ENCODE data around the gene PRC1.

Gene PRC1

GRCh38 chr15:90956274-90957030 is 37.9 kb downstream of the PRC1 start:
- Mint-ChIP-seq H3K36me3 (ENCODE audit: low read depth) (peaks cover 66% of the 10 kb centered on the region), H3K4me3 (peak overlapping the region; percentile 73), H3K4me1 (ENCODE audit: low read depth) (peaks cover 35% of the 10 kb centered on the region), H3K27me3 (no peaks in the 10 kb centered on the region), H3K9me3 (no peaks in the 10 kb centered on the region), H3K27ac (no peak overlapping the region)
- intact Hi-C loops (cut with micrococcal nuclease) = loop anchor here (1.0 to 10.0 kb wide), 3 partner anchors 76 to 318 kb away; no protein-coding TSS in a partner anchor

- Mint-ChIP-seq H3K4me3 (peak overlapping the region; percentile 88), H3K27ac (peak overlapping the region; percentile 98), H3K27me3 (no peaks in the 10 kb centered on the region), H3K4me1 (ENCODE audit: low read depth) (peaks cover 35% of the 10 kb centered on the region), H3K9me3 (no peaks in the 10 kb centered on the region), H3K36me3 (ENCODE audit: low read depth) (peaks cover 65% of the 10 kb centered on the region)
- intact Hi-C loops (cut with micrococcal nuclease) = loop anchor here (1.0 to 10.0 kb wide), 4 partner anchors 39 to 319 kb away; partner anchors contain the start of gene PRC1
Observed at GRCh38 chr15:90955624-90956273, 38.6 kb downstream of the PRC1 start.

- Mint-ChIP-seq H3K36me3 (ENCODE audit: low read depth) (peaks cover 65% of the 10 kb centered on the region), H3K27me3 (no peaks in the 10 kb centered on the region), H3K4me3 (peak within 1 kb of the TSS; percentile 88), H3K4me1 (ENCODE audit: low read depth) (peaks cover 36% of the 10 kb centered on the region), H3K9me3 (no peaks in the 10 kb centered on the region), H3K27ac (peak within 1 kb of the TSS; percentile 98)
- intact Hi-C loops (cut with micrococcal nuclease) = loop anchor here (2.0 to 10.0 kb wide), 3 partner anchors 40 to 320 kb away; partner anchors contain the start of gene PRC1
Observed at GRCh38 chr15:90954712-90955623, 39.4 kb downstream of the PRC1 start, which contains the start of gene RCCD1. RCCD1 (plus strand) TSS chr15:90954884; CDS start chr15:90956735, 1,851 bp downstream.

- H3K27ac Mint-ChIP-seq = peak overlapping the region; percentile 98
- peaks cover 65% of the 10 kb centered on the region for H3K36me3 Mint-ChIP-seq (ENCODE audit: low read depth)
- H3K9me3 Mint-ChIP-seq = no peaks in the 10 kb centered on the region
- intact Hi-C loops (cut with micrococcal nuclease) = loop anchor here (2.0 to 10.0 kb wide), 2 partner anchors 41 to 321 kb away; partner anchors contain the start of gene PRC1
- no peaks in the 10 kb centered on the region for H3K27me3 Mint-ChIP-seq
- H3K4me1 Mint-ChIP-seq (ENCODE audit: low read depth) = peaks cover 39% of the 10 kb centered on the region
- peak overlapping the region; percentile 88 for H3K4me3 Mint-ChIP-seq
Observed at GRCh38 chr15:90953947-90954711, 40.2 kb downstream of the PRC1 start.

DNA sequence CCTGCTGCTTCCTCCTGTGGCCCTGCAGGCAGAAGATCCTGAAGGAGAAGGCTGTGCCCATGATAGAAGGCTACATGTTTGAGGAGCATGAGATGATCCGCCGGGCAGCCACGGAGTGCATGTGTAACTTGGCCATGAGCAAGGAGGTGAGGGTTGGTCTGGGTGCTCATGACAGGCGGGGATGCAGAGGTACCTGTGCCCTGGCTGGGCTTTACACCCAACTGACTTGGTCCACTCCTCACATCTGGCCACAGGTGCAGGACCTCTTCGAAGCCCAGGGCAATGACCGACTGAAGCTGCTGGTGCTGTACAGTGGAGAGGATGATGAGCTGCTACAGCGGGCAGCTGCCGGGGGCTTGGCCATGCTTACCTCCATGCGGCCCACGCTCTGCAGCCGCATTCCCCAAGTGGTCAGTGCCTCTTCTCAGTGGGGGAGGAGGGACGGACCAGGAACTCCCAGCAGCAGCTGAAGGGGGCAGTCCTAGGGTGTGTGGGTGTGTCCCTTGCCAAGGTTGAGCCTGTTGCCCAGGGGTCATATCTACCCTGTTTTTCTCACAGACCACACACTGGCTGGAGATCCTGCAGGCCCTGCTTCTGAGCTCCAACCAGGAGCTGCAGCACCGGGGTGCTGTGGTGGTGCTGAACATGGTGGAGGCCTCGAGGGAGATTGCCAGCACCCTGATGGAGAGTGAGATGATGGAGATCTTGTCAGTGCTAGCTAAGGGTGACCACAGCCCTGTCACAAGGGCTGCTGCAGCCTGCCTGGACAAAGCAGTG is 41.2 kb downstream of the PRC1 start:
- peaks cover 75% of the 10 kb centered on the region for H3K36me3 Mint-ChIP-seq (ENCODE audit: low read depth)
- peak overlapping the region; percentile 98 for H3K27ac Mint-ChIP-seq
- H3K9me3 Mint-ChIP-seq = no peaks in the 10 kb centered on the region
- no peak overlapping the region for H3K4me3 Mint-ChIP-seq
- H3K27me3 Mint-ChIP-seq = no peaks in the 10 kb centered on the region
- intact Hi-C loops (cut with micrococcal nuclease) = loop anchor here (10.0 kb wide), 1 partner anchor 322 kb away; no protein-coding TSS in a partner anchor
- H3K4me1 Mint-ChIP-seq (ENCODE audit: low read depth) = peaks cover 49% of the 10 kb centered on the region

DNA sequence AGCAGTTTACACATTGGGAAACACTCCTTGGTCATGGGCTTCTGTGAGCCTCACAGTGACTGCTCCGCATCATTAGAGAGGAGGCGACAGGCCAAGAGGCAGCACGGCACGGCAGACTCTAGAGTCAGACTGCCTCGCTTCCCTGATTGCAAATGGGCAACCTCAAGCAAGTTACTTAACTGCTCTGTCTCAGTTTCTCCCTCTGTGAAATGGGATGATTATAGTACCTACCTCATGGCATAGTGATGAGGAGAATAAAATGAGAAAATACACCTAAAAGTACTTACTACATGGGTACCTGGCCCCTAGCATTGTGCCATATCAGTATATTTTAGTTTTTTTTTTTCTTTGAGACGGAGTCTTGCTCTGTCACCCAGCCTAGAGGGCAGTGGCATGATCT is 43.7 kb downstream of the PRC1 start:
- Mint-ChIP-seq H3K27ac (no peak overlapping the region), H3K4me3 (no peak overlapping the region), H3K36me3 (ENCODE audit: low read depth) (peaks cover 90% of the 10 kb centered on the region), H3K9me3 (no peaks in the 10 kb centered on the region), H3K27me3 (no peaks in the 10 kb centered on the region), H3K4me1 (ENCODE audit: low read depth) (peaks cover 44% of the 10 kb centered on the region)
- intact Hi-C loops (cut with micrococcal nuclease) = loop anchor here (10.0 kb wide), 1 partner anchor 324 kb away; no protein-coding TSS in a partner anchor

DNA sequence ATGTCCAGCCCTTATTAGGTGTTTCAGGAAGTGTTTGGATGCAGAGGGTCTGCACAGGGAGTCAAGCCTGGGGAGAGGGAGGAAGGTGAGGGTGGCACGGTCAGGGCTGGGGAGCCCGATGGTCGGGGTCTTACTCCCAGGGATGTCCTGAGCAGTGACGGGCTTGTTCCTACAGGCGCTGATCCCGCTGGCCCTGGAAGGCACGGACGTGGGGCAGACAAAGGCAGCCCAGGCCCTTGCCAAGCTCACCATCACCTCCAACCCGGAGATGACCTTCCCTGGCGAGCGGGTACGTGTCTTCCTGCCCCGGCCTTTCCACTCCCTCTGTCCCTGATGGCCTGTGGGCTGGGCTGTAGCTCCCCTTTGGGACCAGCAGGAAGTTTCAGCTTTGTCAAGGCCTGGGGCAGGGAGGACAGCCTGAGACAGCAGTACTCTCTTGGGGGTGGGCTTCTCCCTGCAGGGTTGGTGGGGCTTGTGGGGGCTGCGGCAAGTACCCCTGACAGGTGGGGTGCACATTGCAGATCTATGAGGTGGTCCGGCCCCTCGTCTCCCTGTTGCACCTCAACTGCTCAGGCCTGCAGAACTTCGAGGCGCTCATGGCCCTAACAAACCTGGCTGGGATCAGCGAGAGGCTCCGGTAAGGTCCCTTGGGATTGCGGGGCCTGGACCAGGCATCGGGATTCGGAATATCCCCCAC is 44.2 kb downstream of the PRC1 start:
- Mint-ChIP-seq H3K4me1 (ENCODE audit: low read depth) (peaks cover 41% of the 10 kb centered on the region), H3K27ac (peak overlapping the region; percentile 74), H3K27me3 (no peaks in the 10 kb centered on the region), H3K9me3 (no peaks in the 10 kb centered on the region), H3K36me3 (ENCODE audit: low read depth) (peaks cover 94% of the 10 kb centered on the region), H3K4me3 (no peak overlapping the region)
- intact Hi-C loops (cut with micrococcal nuclease) = loop anchor here (10.0 kb wide), 1 partner anchor 325 kb away; no protein-coding TSS in a partner anchor

GRCh38 chr15:90948506-90948905 is 45.8 kb downstream of the PRC1 start:
- no peak overlapping the region for H3K4me3 Mint-ChIP-seq
- H3K9me3 Mint-ChIP-seq = no peaks in the 10 kb centered on the region
- peaks cover 29% of the 10 kb centered on the region for H3K4me1 Mint-ChIP-seq (ENCODE audit: low read depth)
- H3K27me3 Mint-ChIP-seq = no peaks in the 10 kb centered on the region
- peaks cover 99% of the 10 kb centered on the region for H3K36me3 Mint-ChIP-seq (ENCODE audit: low read depth)
- H3K27ac Mint-ChIP-seq = peak overlapping the region; percentile 8
- intact Hi-C loops (cut with micrococcal nuclease) = no loop called here

DNA sequence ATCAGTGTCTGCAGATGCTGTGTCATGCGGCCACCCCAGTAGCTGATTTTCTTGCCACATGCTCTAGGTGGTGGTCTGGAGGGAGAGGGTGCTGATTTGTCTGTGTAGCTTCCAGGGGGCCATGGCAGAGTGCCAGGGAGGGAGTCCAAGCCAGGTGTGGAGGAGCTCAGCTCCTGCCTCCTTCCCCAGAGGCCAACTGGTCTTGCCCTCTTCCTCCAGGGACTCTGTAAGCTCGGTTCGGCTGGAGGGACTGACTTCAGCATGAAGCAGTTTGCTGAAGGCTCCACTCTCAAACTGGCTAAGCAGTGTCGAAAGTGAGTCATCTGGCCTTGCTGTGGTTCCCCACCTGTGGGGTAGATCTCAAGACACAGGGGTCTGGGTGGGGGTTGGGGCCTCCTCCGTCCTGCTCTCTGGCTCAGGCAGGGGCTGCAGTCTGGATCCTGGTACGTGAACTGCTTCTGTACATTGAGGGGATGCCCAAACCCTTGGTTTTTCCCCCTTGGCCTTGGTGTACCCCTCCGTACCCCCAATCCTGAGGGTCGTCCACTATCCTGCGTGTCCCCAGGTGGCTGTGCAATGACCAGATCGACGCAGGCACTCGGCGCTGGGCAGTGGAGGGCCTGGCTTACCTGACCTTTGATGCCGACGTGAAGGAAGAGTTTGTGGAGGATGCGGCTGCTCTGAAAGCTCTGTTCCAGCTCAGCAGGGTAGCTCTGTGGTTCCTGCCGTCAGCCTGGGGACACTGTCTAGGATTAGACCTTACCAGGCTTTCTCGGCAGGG is 46.6 kb downstream of the PRC1 start:
- Mint-ChIP-seq H3K4me3 (no peak overlapping the region), H3K9me3 (no peaks in the 10 kb centered on the region), H3K36me3 (ENCODE audit: low read depth) (peaks cover 99% of the 10 kb centered on the region), H3K4me1 (ENCODE audit: low read depth) (peaks cover 29% of the 10 kb centered on the region), H3K27ac (no peak overlapping the region), H3K27me3 (no peaks in the 10 kb centered on the region)
- intact Hi-C loops (cut with micrococcal nuclease) = no loop called here

DNA sequence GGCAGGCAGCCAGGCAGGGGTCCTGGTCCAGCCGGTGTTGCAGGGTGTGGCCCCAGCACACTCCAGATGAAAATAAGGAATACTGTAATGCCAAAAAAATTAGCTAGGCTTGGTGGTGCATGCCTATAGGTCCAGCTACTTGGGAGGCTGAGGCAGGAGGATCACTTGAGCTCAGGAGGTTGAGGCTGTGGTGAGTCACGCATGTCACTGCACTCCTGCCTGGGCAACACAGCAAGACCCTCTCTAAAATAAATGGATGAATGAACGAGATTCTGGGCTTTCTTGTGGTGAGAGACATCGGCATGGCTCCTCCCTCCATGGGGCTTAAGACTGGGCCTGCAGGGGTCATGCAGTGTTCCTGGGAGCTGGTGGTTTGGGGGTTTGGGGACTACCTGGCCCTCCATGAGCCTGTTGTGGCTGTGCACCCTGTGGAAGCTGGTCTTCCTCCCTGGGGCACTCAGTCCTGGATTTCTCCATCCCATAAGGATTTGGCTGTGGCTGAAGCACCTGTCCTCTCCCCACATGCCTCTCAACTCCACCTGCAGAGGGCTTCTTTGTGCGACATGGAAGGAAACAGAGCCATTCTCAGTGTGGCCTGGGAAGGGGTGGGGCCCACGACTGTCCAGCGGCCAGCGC is 47.3 kb downstream of the PRC1 start:
- no peaks in the 10 kb centered on the region for H3K27me3 Mint-ChIP-seq
- H3K36me3 Mint-ChIP-seq (ENCODE audit: low read depth) = peaks cover 99% of the 10 kb centered on the region
- H3K27ac Mint-ChIP-seq = no peak overlapping the region
- intact Hi-C loops (cut with micrococcal nuclease) = no loop called here
- H3K9me3 Mint-ChIP-seq = no peaks in the 10 kb centered on the region
- H3K4me3 Mint-ChIP-seq = no peak overlapping the region
- H3K4me1 Mint-ChIP-seq (ENCODE audit: low read depth) = peaks cover 29% of the 10 kb centered on the region

DNA sequence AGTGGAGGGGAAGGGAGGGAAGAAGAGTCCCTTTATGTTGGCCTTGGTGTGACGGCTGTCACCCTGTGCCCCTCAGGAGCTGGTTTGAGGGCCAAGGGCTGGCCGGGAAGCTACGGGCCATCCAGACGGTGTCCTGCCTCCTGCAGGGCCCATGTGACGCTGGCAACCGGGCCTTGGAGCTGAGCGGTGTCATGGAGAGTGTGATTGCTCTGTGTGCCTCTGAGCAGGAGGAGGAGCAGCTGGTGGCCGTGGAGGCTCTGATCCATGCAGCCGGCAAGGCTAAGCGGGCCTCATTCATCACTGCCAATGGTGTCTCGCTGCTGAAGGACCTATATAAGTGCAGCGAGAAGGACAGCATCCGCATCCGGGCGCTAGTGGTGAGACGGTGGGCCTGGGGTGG is 47.8 kb downstream of the PRC1 start:
- H3K27ac Mint-ChIP-seq = no peak overlapping the region
- H3K9me3 Mint-ChIP-seq = no peaks in the 10 kb centered on the region
- intact Hi-C loops (cut with micrococcal nuclease) = no loop called here
- H3K4me1 Mint-ChIP-seq (ENCODE audit: low read depth) = peaks cover 29% of the 10 kb centered on the region
- no peak overlapping the region for H3K4me3 Mint-ChIP-seq
- H3K36me3 Mint-ChIP-seq (ENCODE audit: low read depth) = peaks cover 99% of the 10 kb centered on the region
- no peaks in the 10 kb centered on the region for H3K27me3 Mint-ChIP-seq

Data from dendritic cell treated with granulocyte-macrophage colony-stimulating factor and Interleukin-4, amounts not matched to agents 40 ng/mL and 50 ng/mL, for 4 days (primary cell).